NOMO-1 treated with dmso at 0.1 percent for 144 hours (cell line): ENCODE measurements around the gene KDM1B.
"Not testable (repeated sequence)": the region's sequence is repeated elsewhere in the genome, so short reads cannot be mapped to it uniquely, and the experiment has no call there.

ENCODE experiments used
- DNase-seq: peaks from one replicate; lab custom pipeline; 2025; ENCODE audit not compliant: unreplicated experiment; lab: John Stamatoyannopoulos, UW

Gene KDM1B

GRCh38 chr6:18228590-18228989 lies 73.4 kb downstream of the KDM1B start:
- DNase-seq = not testable (repeated sequence)

- not testable (repeated sequence) for DNase-seq
These were observed 76.6 kb downstream of the KDM1B start for GRCh38 chr6:18231856-18232255.

- DNase-seq = not testable (repeated sequence)
These were observed 78.5 kb downstream of the KDM1B start for GRCh38 chr6:18233770-18234169.

GRCh38 chr6:18234564-18234963 lies 79.3 kb downstream of the KDM1B start:
- no peak for DNase-seq

GRCh38 chr6:18235524-18235923 lies 80.3 kb downstream of the KDM1B start:
- DNase-seq = no peak

- no peak for DNase-seq
These were observed 81.9 kb downstream of the KDM1B start for GRCh38 chr6:18237167-18237566.

- no peak for DNase-seq
These were observed 85.0 kb downstream of the KDM1B start for GRCh38 chr6:18240230-18240629.

GRCh38 chr6:18241208-18242038 lies 86.2 kb downstream of the KDM1B start:
- no peak for DNase-seq

GRCh38 chr6:18242062-18242851 lies 87.0 kb downstream of the KDM1B start:
- DNase-seq = no peak

GRCh38 chr6:18243302-18243893 lies 88.2 kb downstream of the KDM1B start:
- no peak for DNase-seq

GRCh38 chr6:18244251-18244650 lies 89.0 kb downstream of the KDM1B start:
- no peak for DNase-seq

- no peak for DNase-seq
These were observed 89.9 kb downstream of the KDM1B start for GRCh38 chr6:18245079-18245478.

- no peak for DNase-seq
These were observed 90.4 kb downstream of the KDM1B start for GRCh38 chr6:18245642-18246041.

GRCh38 chr6:18246205-18246604 lies 91.0 kb downstream of the KDM1B start:
- DNase-seq = no peak

- no peak for DNase-seq
These were observed 91.8 kb downstream of the KDM1B start for GRCh38 chr6:18247002-18247401.

- no peak for DNase-seq
These were observed 93.5 kb downstream of the KDM1B start for GRCh38 chr6:18248698-18249097.

- no peak for DNase-seq
These were observed 94.0 kb downstream of the KDM1B start for GRCh38 chr6:18249271-18249670.

- no peak for DNase-seq
These were observed 98.4 kb downstream of the KDM1B start for GRCh38 chr6:18253635-18254034.

GRCh38 chr6:18254793-18255192 lies 99.6 kb downstream of the KDM1B start:
- no peak for DNase-seq

GRCh38 chr6:18259675-18260447 lies 104.6 kb downstream of the KDM1B start:
- no peak for DNase-seq
